H9 (cell line): ENCODE data around the gene DLG2. TPM values are rescaled to one million over a fixed set of nuclear protein-coding genes. Genes with fewer than 3 reads are reported as not detected.

Experiments used
- DNase-seq: peaks from one replicate; pipeline ENCODE4 v3.0.0-alpha.2; 2017
- H2AFZ ChIP-seq: one replicate; pipeline ENCODE4 v1.6.1; 2013; ENCODE audit warnings: mild to moderate bottlenecking, low read length, control low read depth, moderate library complexity
- H2AK5ac ChIP-seq: 2 replicates; pipeline ENCODE4 v1.6.1; 2013; ENCODE audit warnings: low read length, control low read depth, mixed read lengths; ENCODE audit not compliant: insufficient read length
- H2BK120ac ChIP-seq: one replicate; pipeline ENCODE4 v1.6.1; 2013; ENCODE audit warnings: low read depth, mild to moderate bottlenecking, low read length, control low read depth, inconsistent platforms; ENCODE audit not compliant: poor library complexity, severe bottlenecking
- H2BK12ac ChIP-seq: 2 replicates; pipeline ENCODE4 v1.6.1; 2013; ENCODE audit warnings: low read length, control low read depth, mixed read lengths, low read depth; ENCODE audit not compliant: insufficient read length
- H2BK15ac ChIP-seq: 2 replicates; pipeline ENCODE4 v1.6.1; 2013; ENCODE audit warnings: low read depth, low read length, control low read depth
- H2BK20ac ChIP-seq: one replicate; pipeline ENCODE4 v1.6.1; 2013; ENCODE audit warnings: low read depth, mild to moderate bottlenecking, low read length, control low read depth, inconsistent platforms; ENCODE audit not compliant: poor library complexity, severe bottlenecking
- H2BK5ac ChIP-seq: 2 replicates; pipeline ENCODE4 v1.6.1; 2013; ENCODE audit warnings: low read length, control low read depth, mixed read lengths; ENCODE audit not compliant: insufficient read length
- H3K14ac ChIP-seq: 2 replicates; pipeline ENCODE4 v1.6.1; 2013; ENCODE audit warnings: low read length, control low read depth; ENCODE audit not compliant: insufficient read depth
- H3K18ac ChIP-seq: 2 replicates; pipeline ENCODE4 v1.6.1; 2013; ENCODE audit warnings: low read depth, mild to moderate bottlenecking, mixed read lengths, low read length, control low read depth; ENCODE audit not compliant: insufficient read length
- H3K23ac ChIP-seq: 2 replicates; pipeline ENCODE4 v1.6.1; 2013; ENCODE audit warnings: low read length, control low read depth, mixed read lengths, low read depth; ENCODE audit not compliant: insufficient read length
- H3K23me2 ChIP-seq: 2 replicates; pipeline ENCODE4 v1.6.1; 2013; ENCODE audit warnings: low read depth, mild to moderate bottlenecking, mixed read lengths, low read length, control low read depth; ENCODE audit not compliant: insufficient read length, poor library complexity, severe bottlenecking
- H3K27ac ChIP-seq: 2 replicates; pipeline ENCODE4 v1.5.1; 2013; ENCODE audit warnings: low read length, control low read depth, mixed read lengths, low read depth; ENCODE audit not compliant: insufficient read length
- H3K27me3 ChIP-seq: 2 replicates; pipeline ENCODE4 v1.6.1; 2013; ENCODE audit warnings: low read length, control low read depth, inconsistent platforms; ENCODE audit not compliant: insufficient read depth
- H3K4ac ChIP-seq: 2 replicates; pipeline ENCODE4 v1.6.1; 2013; ENCODE audit warnings: low read depth, mild to moderate bottlenecking, control low read depth, inconsistent platforms, low read length, moderate library complexity
- H3K4me1 ChIP-seq: 2 replicates; pipeline ENCODE4 v1.6.1; 2013; ENCODE audit warnings: low read length, control low read depth, inconsistent platforms; ENCODE audit not compliant: insufficient read depth
- H3K4me2 ChIP-seq: 2 replicates; pipeline ENCODE4 v1.6.1; 2013; ENCODE audit warnings: low read length, control low read depth, mixed read lengths; ENCODE audit not compliant: insufficient read length, insufficient read depth
- H3K56ac ChIP-seq: 2 replicates; pipeline ENCODE4 v1.6.1; 2013; ENCODE audit warnings: low read depth, mild to moderate bottlenecking, mixed read lengths, low read length, control low read depth; ENCODE audit not compliant: insufficient read length
- H3K79me1 ChIP-seq: 2 replicates; pipeline ENCODE4 v1.6.1; 2013; ENCODE audit warnings: low read depth, mild to moderate bottlenecking, moderate library complexity, low read length, control low read depth, inconsistent platforms; ENCODE audit not compliant: insufficient read depth, poor library complexity, severe bottlenecking
- H3K79me2 ChIP-seq: 2 replicates; pipeline ENCODE4 v1.6.1; 2013; ENCODE audit warnings: low read length, control low read depth, inconsistent platforms; ENCODE audit not compliant: insufficient read depth
- H3K9ac ChIP-seq: 2 replicates; pipeline ENCODE4 v1.6.1; 2013; ENCODE audit warnings: low read length, control low read depth, mixed read lengths; ENCODE audit not compliant: insufficient read length; ENCODE audit errors: extremely low read depth
- H3K9me3 ChIP-seq: one replicate; pipeline ENCODE4 v1.6.1; 2013; ENCODE audit warnings: low read depth, low read length, inconsistent platforms; ENCODE audit not compliant: control insufficient read depth
- H3T11ph ChIP-seq: one replicate; pipeline ENCODE4 v1.6.1; 2013; ENCODE audit warnings: mild to moderate bottlenecking, low read length, control low read depth, inconsistent platforms
- H4K20me1 ChIP-seq: one replicate; pipeline ENCODE4 v1.6.1; 2013; ENCODE audit not compliant: control insufficient read depth, insufficient read length, insufficient read depth
- H4K5ac ChIP-seq: 2 replicates; pipeline ENCODE4 v1.6.1; 2013; ENCODE audit warnings: low read depth, mild to moderate bottlenecking, mixed read lengths, low read length, control low read depth; ENCODE audit not compliant: insufficient read length
- H4K8ac ChIP-seq: replicated peaks from 2 replicates; pipeline ENCODE4 v1.6.1; 2013; ENCODE audit warnings: low read length, control low read depth, mixed read lengths, low read depth; ENCODE audit not compliant: insufficient read length
- H4K91ac ChIP-seq: 2 replicates; pipeline ENCODE4 v1.6.1; 2013; ENCODE audit warnings: low read depth, mild to moderate bottlenecking, moderate library complexity, mixed read lengths, low read length, control low read depth; ENCODE audit not compliant: insufficient read length
- H3K27ac Mint-ChIP-seq, 3 experiments: 2 replicates in 2 of 3; 3 replicates in 1 of 3; pipeline ENCODE4 v1.8.0; 2020 to 2021; ENCODE audit warnings: mixed read lengths in 3 of 3, mild to moderate bottlenecking in 1 of 3, moderate library complexity in 1 of 3
- H3K27me3 Mint-ChIP-seq: 2 replicates; pipeline ENCODE4 v1.8.0; 2021; ENCODE audit warnings: low read depth, mild to moderate bottlenecking, moderate library complexity, mixed read lengths
- H3K36me3 Mint-ChIP-seq, 3 experiments: 2 replicates in 2 of 3; 3 replicates in 1 of 3; pipeline ENCODE4 v1.8.0; 2020 to 2021; ENCODE audit warnings: low read depth in 3 of 3, mixed read lengths in 3 of 3; ENCODE audit not compliant: insufficient read depth in 1 of 3
- H3K4me1 Mint-ChIP-seq, 2 experiments: 2 replicates each; pipeline ENCODE4 v1.8.0; 2020; ENCODE audit warnings: mixed read lengths in 2 of 2
- H3K4me3 Mint-ChIP-seq, 2 experiments: 2 replicates in 1 of 2; 3 replicates in 1 of 2; pipeline ENCODE4 v1.8.0; 2020 to 2021; ENCODE audit warnings: mild to moderate bottlenecking in 2 of 2, mixed read lengths in 2 of 2, moderate library complexity in 1 of 2
- H3K9me3 Mint-ChIP-seq, 2 experiments: 2 replicates in 1 of 2; 3 replicates in 1 of 2; pipeline ENCODE4 v1.8.0; 2020; ENCODE audit warnings: mild to moderate bottlenecking in 2 of 2, mixed read lengths in 2 of 2, moderate library complexity in 1 of 2
- WGBS: extraction: QIAGEN DNeasy Blood & Tissue Kit; methylation state at CpG from one replicate; pipeline ENCODE4 v1.1.7; 2013; ENCODE audit warnings: missing lambda C conversion rate, low lambda C conversion rate, mixed read lengths; ENCODE audit not compliant: insufficient read length; ENCODE audit errors: extremely low coverage; 5-methylcytosine and 5-hydroxymethylcytosine counted together
- total RNA-seq: library from RNA; stranded (reverse); gene quantifications from 2 replicates; pipeline ENCODE4 v1.2.1, GENCODE V29; 2021
- TF ChIP-seq, protein P1 (sequence below): fragments of 200-600 bp; sonication (generic); conservative IDR thresholded peaks from 3 replicates; pipeline ENCODE4 v1.8.0; 2021; ENCODE audit warnings: antibody characterized with exemption, mild to moderate bottlenecking

The DLG2 gene
- total RNA-seq, 1 experiment from 2014 or later, result 8.0 TPM

GRCh38 chr11:84419616-84420015 lies 1207.5 kb downstream of the DLG2 start:
- WGBS, result no CpG with 5 or more reads among the region's 3 CpGs
- Histone ChIP-seq H2BK5ac (no peak overlapping the region), H3K23ac (no peak overlapping the region), H2BK15ac (no peak overlapping the region), H3K23me2 (no peaks in the 10 kb centered on the region), H3K4ac (no peak overlapping the region), H2AFZ (no peak overlapping the region), H4K20me1 (no peaks in the 10 kb centered on the region), H3T11ph (no peak overlapping the region), H3K27me3 (no peaks in the 10 kb centered on the region), H3K56ac (no peak overlapping the region), H4K91ac (no peak overlapping the region), H3K14ac (no peak overlapping the region), H2BK20ac (no peak overlapping the region), H3K79me1 (no peaks in the 10 kb centered on the region), H3K27ac (no peak overlapping the region), H3K4me2 (no peak overlapping the region), H2BK120ac (no peak overlapping the region), H3K4me1 (no peaks in the 10 kb centered on the region), H4K5ac (no peak overlapping the region), H2AK5ac (no peak overlapping the region), H3K9me3 (no peaks in the 10 kb centered on the region), H2BK12ac (no peak overlapping the region), H3K9ac (no peak overlapping the region), H3K79me2 (no peaks in the 10 kb centered on the region), H3K18ac (no peak overlapping the region), H4K8ac (no peak overlapping the region)
- peaks cover 0 to 2% (median 0%) of the 10 kb centered on the region in 3 experiments; a peak in 2 of 7 replicates for H3K36me3 Mint-ChIP-seq
- no peak for DNase-seq
- H3K27me3 Mint-ChIP-seq, result no peaks in the 10 kb centered on the region
- TF ChIP-seq, protein P1, sequence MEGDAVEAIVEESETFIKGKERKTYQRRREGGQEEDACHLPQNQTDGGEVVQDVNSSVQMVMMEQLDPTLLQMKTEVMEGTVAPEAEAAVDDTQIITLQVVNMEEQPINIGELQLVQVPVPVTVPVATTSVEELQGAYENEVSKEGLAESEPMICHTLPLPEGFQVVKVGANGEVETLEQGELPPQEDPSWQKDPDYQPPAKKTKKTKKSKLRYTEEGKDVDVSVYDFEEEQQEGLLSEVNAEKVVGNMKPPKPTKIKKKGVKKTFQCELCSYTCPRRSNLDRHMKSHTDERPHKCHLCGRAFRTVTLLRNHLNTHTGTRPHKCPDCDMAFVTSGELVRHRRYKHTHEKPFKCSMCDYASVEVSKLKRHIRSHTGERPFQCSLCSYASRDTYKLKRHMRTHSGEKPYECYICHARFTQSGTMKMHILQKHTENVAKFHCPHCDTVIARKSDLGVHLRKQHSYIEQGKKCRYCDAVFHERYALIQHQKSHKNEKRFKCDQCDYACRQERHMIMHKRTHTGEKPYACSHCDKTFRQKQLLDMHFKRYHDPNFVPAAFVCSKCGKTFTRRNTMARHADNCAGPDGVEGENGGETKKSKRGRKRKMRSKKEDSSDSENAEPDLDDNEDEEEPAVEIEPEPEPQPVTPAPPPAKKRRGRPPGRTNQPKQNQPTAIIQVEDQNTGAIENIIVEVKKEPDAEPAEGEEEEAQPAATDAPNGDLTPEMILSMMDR, result no peak
- H3K27ac Mint-ChIP-seq, result peak overlapping the region in 1 of 3 experiments; percentile 26; a peak in 2 of 7 replicates
- H3K4me1 Mint-ChIP-seq, result peaks cover 14 to 17% of the 10 kb centered on the region in 2 experiments
- H3K4me3 Mint-ChIP-seq, result no peak overlapping the region
- H3K9me3 Mint-ChIP-seq, result 0 out of 5 replicates have a peak, but pooled peaks cover 0 to 2% of the 10 kb centered on the region in 2 experiments
